ENCODE measurements around the gene ANKRD24.
"Not testable (repeated sequence)": the region's sequence is repeated elsewhere in the genome, so short reads cannot be mapped to it uniquely, and the experiment has no call there.

The ANKRD24 gene

GRCh38 chr19:4197625-4198466, 15.4 kb downstream of the ANKRD24 start:
- no peak for DNase-seq (ENCODE audit: low read depth)

- no peak for DNase-seq (ENCODE audit: low read depth)
These were observed 16.1 kb downstream of the ANKRD24 start for GRCh38 chr19:4198467-4199126.

DNA sequence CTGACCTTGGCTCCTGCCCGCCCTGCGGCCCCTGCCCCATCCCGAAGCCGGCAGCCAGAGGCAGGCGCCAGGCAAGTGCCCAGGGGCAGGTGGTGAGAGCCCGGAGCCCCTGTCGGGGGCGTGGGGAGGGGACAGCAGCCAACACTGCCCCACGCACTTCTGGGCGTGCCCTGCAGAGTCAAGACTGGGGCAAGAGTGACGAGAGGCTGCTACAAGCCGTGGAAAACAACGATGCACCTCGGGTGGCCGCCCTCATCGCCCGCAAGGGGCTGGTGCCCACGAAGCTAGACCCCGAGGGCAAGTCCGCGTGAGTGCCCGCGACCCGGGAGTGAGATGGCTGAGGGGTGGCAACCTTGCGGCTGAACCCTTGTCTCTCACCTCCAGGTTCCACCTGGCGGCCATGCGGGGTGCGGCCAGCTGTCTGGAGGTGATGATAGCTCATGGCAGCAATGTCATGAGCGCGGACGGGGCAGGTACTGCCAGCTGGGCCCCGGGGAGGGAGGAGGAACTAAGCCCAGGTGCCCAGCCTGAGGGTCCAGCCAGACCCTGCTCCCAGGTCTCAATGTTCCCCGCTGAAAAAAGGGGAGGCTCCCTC, 17.3 kb downstream of the ANKRD24 start:
- no peak for DNase-seq (ENCODE audit: low read depth)

DNA sequence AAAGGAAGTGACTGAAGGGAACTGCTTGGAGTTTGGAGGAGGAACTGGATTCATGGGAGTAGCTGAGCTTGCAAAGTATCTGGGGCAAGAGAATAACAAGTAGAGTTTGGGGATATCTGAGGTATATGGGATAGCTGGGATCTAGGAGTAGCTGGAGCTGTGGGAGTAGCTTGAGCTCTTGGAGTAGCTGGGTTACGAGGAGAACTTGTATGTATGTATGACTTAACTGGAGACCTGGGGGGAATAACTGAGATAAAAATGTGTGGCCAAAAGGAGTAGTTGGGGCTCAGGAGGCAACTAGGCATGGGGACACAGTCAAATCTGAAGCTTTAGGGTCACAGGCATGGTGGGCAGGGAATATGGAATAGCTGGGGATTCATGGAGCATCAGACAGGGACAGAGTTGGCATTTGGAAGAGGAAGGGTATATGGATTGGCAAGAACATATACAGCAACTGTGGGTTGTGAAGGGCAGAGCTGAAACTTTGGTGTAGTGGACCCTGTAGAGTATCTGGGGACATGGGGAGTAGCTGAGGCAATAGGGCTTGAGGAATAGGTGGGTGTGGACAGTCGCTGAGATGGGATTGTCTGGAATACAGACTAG, 18.6 kb downstream of the ANKRD24 start:
- no peak for DNase-seq (ENCODE audit: low read depth)

DNA sequence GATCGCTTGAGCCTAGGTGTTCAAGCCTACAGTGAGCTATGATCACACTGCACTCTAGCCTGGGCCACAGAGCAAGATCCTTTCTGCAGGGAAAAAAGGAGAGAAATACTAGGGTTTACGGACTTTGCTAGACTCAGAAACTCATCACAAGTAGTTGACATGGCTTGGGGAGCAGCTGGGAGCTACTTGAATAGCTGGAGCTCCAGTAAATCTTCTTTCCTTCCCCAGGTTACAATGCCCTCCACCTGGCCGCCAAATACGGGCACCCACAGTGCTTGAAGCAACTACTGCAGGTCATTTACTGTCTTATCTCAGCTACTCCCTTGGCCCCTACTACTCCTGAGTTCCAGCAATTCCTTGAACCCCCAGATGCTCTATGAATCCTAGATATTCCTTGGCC, 19.3 kb downstream of the ANKRD24 start:
- no peak for DNase-seq (ENCODE audit: low read depth)

DNA sequence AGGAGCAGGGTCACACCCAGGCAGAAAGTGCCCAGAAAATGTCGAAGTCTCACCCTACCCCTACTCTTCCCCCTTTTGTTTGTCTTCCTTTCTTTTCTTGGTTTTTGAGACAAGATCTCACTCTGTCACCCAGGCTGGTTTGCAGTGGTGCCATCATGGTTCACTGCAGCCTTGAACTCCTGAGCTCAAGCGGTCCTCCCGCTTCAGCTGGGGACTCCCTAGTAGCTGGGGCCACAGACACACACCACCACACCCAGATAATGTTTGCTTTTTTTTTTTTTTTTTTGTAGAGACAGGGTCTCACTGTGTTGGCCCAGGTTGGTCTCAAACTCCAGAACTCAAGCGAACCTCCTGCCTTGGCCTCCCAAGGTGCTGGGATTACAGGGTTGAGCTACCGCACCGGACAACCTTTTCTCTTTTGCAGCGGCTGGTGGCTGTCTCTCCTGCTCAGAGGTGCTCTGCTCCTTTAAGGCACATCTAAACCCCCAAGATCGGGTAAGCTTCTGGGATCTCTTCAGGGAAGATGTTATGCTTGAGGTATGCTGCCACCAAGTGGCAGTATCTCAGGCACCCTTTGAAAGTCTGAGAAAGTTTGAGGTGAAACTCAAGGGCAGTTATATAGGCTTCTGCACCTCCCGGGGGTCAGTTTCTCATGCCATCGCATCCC, 24.5 kb downstream of the ANKRD24 start:
- DNase-seq (ENCODE audit: low read depth) = no peak

DNA sequence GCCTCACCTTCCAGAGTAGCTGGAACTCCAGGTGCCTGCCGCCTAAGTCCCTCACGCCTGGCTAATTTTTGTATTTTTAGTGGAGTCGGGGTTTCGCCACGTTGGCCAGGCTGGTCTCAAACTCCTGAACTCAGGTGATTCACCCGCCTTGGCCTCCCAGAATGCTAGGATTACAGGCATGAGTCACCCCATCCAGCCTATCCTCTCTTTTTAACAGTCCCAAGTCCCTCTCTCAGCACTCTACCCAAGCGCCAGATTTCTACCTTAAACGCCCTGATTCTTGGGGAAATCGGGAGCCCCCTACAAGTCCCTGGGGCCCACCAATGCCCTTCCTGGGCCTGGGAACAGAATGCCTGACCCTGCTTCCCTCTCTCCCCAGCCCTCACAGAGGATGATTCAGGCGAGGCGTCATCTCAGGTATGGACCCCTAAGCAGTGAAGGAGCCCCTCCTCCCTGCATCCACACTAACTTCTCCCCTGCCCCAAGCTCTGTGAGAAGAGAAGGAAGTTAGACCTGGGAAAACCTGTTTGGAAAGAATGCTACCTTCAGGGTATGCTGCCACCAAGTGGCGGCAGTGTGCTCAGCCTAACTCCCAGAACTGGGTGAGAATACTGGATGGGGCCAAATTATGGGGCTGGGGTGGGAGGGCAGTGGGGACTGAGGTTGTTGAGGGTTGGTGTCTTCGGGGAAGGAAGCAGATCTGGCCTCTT, 26.1 kb downstream of the ANKRD24 start:
- no peak for DNase-seq (ENCODE audit: low read depth)

- DNase-seq (ENCODE audit: low read depth) = no peak
These were observed 27.8 kb downstream of the ANKRD24 start for GRCh38 chr19:4210166-4210731.

DNA sequence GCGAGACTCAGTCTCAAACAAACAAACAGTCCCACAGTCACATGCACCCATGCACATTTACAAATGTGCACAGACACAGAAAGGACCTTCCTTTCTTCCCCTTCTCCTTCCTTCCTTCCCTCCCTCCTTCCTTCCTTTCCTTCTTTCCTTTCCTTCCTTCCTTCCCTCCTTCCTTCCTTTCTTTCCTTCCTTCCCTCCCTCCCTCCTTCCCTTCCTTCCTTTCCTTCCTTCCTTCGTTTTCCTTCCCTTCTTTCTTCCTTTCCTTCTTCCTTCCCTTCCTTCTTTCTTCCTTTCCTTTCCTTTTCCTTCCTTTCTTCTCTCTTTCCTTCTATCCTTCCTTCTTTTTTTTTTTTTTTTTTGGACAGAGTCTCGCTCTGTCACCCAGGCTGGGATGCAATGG, 30.6 kb downstream of the ANKRD24 start:
- DNase-seq (ENCODE audit: low read depth) = no peak

- no peak for DNase-seq (ENCODE audit: low read depth)
These were observed 33.3 kb downstream of the ANKRD24 start for GRCh38 chr19:4215807-4216206.

DNA sequence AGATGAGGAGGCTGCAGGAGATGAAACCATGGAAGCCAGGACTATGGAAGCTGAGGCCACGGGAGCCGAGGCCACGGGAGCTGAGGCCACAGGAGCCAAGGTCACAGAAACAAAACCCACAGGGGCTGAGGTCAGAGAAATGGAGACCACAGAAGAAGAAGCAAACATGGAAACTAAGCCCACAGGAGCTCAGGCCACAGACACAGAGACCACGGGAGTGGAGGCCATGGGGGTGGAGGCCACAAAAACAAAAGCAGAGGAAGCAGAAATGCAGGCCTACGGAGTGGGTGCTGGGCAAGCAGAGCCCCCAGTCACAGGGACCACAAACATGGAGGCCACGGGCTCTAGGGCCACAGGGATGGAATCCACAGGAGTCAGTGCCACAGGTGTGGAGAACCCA, 34.4 kb downstream of the ANKRD24 start:
- DNase-seq (ENCODE audit: low read depth) = no peak

GRCh38 chr19:4217429-4218264, 35.2 kb downstream of the ANKRD24 start:
- no peak for DNase-seq (ENCODE audit: low read depth)

GRCh38 chr19:4218523-4218922, 36.0 kb downstream of the ANKRD24 start:
- not testable (repeated sequence) for DNase-seq (ENCODE audit: low read depth)

DNA sequence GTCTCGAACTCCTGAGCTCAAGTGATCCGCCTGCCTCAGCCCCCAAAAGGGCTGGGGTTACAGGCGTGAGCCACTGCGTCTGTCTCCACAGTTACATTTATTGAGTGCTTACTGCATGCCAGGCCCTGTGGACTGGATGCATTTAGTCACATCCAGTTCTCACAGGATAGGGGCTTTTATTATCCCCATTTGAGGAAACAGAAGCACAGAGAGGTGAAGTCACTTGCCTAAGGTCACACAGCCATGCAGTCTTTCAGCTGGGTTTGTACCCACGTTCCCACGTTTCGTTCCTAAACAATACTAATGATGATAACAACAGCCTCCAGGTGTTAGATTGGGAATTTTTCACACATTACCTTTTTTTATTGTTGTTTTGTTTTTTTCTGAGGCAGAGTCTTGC, 37.7 kb downstream of the ANKRD24 start:
- no peak for DNase-seq (ENCODE audit: low read depth)

- no peak for DNase-seq (ENCODE audit: low read depth)
These were observed 42.0 kb downstream of the ANKRD24 start for GRCh38 chr19:4224470-4224869.

GRCh38 chr19:4225885-4226284, 43.4 kb downstream of the ANKRD24 start:
- DNase-seq (ENCODE audit: low read depth) = no peak

- DNase-seq (ENCODE audit: low read depth) = no peak
These were observed 45.3 kb downstream of the ANKRD24 start for GRCh38 chr19:4227771-4228170.

DNA sequence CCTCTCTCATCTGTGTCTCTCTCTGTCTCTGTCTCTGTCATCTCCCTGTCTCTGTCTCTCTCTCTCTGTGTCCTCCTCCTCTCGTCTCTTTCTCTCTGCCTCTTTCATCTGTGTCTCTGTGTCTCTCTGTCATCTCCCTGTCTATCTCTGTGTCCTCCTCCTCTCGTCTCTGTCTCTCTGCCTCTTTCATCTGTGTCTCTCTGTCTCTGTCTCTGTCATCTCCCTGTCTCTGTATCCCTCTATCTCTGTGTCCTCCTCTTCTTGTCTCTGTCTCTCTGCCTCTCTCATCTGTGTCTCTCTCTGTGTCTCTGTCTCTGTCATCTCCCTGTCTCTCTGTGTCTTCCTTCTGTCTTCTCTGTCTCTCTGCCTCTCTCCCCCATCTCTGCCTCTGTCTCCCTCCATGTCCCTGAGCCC, 46.3 kb downstream of the ANKRD24 start:
- no peak for DNase-seq (ENCODE audit: low read depth)

DNA sequence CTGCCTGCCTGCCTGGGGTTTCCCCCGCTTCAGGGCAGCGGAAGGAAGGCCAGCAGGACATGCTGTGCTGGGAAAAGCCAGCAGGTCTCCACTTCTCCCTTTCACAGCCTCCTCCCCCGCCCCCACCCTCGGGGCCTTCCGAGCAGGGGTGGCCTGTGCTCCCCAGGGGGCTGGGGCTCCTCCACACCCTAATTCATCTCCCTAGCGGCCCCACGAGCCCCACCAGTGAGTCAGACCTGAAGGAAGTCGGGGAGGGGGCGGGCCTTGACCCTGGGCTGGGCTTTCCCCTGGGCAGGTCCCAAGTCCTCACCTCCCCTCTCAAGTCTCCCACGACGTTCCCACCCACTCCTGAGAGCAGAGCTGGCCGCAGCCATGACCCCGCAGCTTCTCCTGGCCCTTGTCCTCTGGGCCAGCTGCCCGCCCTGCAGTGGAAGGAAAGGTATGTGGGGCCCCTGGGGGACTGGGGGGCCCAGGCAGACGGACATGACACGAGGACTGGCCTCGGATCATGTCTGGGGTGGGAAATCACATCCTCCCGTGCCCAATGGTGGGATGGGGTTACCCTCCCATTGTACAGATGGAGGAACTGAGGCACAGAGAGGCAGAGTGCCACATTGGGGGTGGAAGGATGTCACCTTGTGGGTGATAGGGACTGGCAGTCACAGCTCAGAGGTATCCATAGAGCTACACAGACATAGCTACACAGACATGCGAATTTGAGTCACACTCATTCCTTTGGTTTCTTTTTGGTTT, 46.9 kb downstream of the ANKRD24 start, which contains the start of gene EBI3:
Gene EBI3, plus strand, starts transcription at position 345 of the 753 bp plus-strand sequence. Its CDS starts 28 bp downstream, at position 373.
- DNase-seq (ENCODE audit: low read depth) = peak; percentile 30

All from activated gamma-delta T cell treated with anti-CD3 and anti-CD28 coated beads, Interleukin-2, amount 50 U/mL, for 16 hours (primary cell).